Parathyroid adenoma (tissue), 2 donors: ENCODE measurements around the gene SLC35E2B.

ENCODE experiments used
- H2AFZ ChIP-seq: fragments of 300-600 bp; sonication (generic); one replicate; pipeline ENCODE4 v1.7.0; 2017; ENCODE audit warnings: antibody characterized with exemption, mild to moderate bottlenecking
- H3K27ac ChIP-seq: fragments of 300-600 bp; sonication (generic); one replicate; pipeline ENCODE4 v1.7.0; 2017
- H3K27me3 ChIP-seq: fragments of 300-600 bp; sonication (generic); one replicate; pipeline ENCODE4 v1.7.0; 2017; ENCODE audit warnings: low read length; ENCODE audit not compliant: control insufficient read depth, insufficient read depth
- H3K36me3 ChIP-seq: fragments of 300-600 bp; sonication (generic); one replicate; pipeline ENCODE4 v1.7.0; 2017; ENCODE audit warnings: low read length; ENCODE audit not compliant: control insufficient read depth, insufficient read depth
- H3K4me1 ChIP-seq: fragments of 300-600 bp; sonication (generic); one replicate; pipeline ENCODE4 v1.7.0; 2017; ENCODE audit warnings: control low read depth
- H3K4me2 ChIP-seq: fragments of 300-600 bp; sonication (generic); one replicate; pipeline ENCODE4 v1.7.0; 2017; ENCODE audit warnings: low read length
- H3K4me3 ChIP-seq: fragments of 300-600 bp; sonication (generic); one replicate; pipeline ENCODE4 v1.7.0; 2017; ENCODE audit warnings: low read depth, low read length
- H3K79me2 ChIP-seq: fragments of 300-600 bp; sonication (generic); one replicate; pipeline ENCODE4 v1.7.0; 2017; ENCODE audit warnings: control low read depth
- H3K9ac ChIP-seq: fragments of 300-600 bp; sonication (generic); one replicate; pipeline ENCODE4 v1.7.0; 2017; ENCODE audit warnings: mild to moderate bottlenecking
- H3K9me3 ChIP-seq: fragments of 300-600 bp; sonication (generic); one replicate; pipeline ENCODE4 v1.7.0; 2017; ENCODE audit warnings: low read length; ENCODE audit not compliant: control insufficient read depth
- CTCF ChIP-seq: fragments of 300-600 bp; sonication (generic); IDR thresholded peaks from one replicate; pipeline ENCODE4 v1.7.0; 2017; ENCODE audit warnings: antibody characterized with exemption, mild to moderate bottlenecking
- donor health status: primary hyperparathyroidism.

The SLC35E2B gene

GRCh38 chr1:1616045-1616790, 76.4 kb downstream of the SLC35E2B start:
- Histone ChIP-seq H3K4me2 (peak overlapping the region; percentile 89), H3K4me1 (no peaks in the 10 kb centered on the region), H3K36me3 (no peaks in the 10 kb centered on the region), H3K27ac (peak overlapping the region; percentile 99), H3K79me2 (peaks cover 2% of the 10 kb centered on the region), H3K4me3 (peak overlapping the region; percentile 100), H3K9ac (no peak overlapping the region), H3K27me3 (no peaks in the 10 kb centered on the region), H2AFZ (peak overlapping the region; percentile 58), H3K9me3 (no peaks in the 10 kb centered on the region)
- TF ChIP-seq CTCF, result no peak

DNA sequence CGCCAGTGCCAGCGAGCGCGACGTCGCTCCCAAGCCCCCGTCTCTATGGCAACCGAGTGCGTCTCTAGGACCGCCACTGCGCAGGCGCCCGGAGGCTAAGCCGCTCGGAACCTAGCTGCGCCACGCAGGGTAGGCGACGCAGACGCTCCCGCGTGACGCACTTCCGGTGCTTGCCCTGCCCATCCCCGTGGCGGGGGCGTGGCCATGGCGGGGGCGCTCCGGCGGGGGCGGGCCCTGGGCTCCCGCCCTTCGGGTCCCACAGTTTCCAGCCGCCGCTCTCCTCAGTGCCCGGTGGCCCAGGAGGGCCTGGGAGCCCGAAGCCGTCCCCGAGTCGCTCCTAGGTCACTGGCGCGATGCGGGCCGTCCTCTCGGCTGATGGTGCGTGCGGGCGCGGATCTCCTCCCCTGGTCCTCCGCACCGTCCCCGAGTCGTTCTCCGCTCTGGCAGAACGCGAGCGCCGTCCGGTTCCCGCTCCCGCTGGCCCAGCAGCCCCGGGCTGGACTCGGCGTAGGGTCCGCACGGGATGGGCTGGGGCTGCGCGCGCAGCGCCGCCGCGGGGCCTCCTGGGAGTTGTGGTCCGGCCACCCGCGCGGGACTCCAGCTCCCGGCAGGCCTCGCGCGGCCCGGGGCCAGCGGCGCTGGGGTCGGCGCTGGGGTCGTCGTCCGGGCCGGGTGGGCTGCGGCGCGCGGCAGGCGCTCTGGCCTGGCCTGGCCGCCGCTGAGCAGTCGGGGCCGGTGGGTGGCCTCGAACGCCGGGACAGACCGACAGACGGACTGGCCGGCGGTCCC, 77.1 kb downstream of the SLC35E2B start, which contains the start of gene MIB2:
Gene MIB2 (plus strand): TSS at position 245 of the 789 bp plus-strand sequence. CDS start 7,953 bp downstream, outside the sequence.
- Histone ChIP-seq H3K27ac (peak within 1 kb of the TSS; percentile 99), H3K9ac (peak within 1 kb of the TSS; percentile 93), H3K9me3 (no peaks in the 10 kb centered on the region), H3K4me3 (peak within 1 kb of the TSS; percentile 100), H3K27me3 (no peaks in the 10 kb centered on the region), H3K4me1 (no peaks in the 10 kb centered on the region), H2AFZ (peak within 1 kb of the TSS; percentile 91), H3K4me2 (peak within 1 kb of the TSS; percentile 90), H3K79me2 (peaks cover 2% of the 10 kb centered on the region), H3K36me3 (no peaks in the 10 kb centered on the region)
- TF ChIP-seq CTCF, result no peak

DNA sequence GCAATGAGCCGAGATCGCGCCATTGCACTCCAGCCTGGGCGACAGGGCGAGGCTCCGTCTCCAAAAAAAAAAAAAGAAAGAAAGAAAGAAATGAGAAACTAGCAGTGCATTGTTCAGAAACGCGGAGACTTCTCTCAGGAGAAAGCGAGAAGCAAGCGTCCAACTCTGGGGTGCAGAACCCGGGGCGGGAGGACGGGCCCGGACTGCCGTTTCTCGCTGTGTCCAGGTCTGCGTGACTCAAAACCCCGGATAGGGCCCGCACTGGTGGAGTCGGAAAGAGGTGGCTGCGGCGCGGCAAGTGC, 77.7 kb downstream of the SLC35E2B start:
- Histone ChIP-seq H2AFZ (peak overlapping the region; percentile 77), H3K27me3 (no peaks in the 10 kb centered on the region), H3K27ac (peak overlapping the region; percentile 99), H3K4me3 (peak overlapping the region; percentile 100), H3K36me3 (no peaks in the 10 kb centered on the region), H3K4me1 (no peaks in the 10 kb centered on the region), H3K4me2 (peak overlapping the region; percentile 90), H3K79me2 (peaks cover 2% of the 10 kb centered on the region), H3K9me3 (no peaks in the 10 kb centered on the region), H3K9ac (no peak overlapping the region)
- no peak for TF ChIP-seq CTCF

DNA sequence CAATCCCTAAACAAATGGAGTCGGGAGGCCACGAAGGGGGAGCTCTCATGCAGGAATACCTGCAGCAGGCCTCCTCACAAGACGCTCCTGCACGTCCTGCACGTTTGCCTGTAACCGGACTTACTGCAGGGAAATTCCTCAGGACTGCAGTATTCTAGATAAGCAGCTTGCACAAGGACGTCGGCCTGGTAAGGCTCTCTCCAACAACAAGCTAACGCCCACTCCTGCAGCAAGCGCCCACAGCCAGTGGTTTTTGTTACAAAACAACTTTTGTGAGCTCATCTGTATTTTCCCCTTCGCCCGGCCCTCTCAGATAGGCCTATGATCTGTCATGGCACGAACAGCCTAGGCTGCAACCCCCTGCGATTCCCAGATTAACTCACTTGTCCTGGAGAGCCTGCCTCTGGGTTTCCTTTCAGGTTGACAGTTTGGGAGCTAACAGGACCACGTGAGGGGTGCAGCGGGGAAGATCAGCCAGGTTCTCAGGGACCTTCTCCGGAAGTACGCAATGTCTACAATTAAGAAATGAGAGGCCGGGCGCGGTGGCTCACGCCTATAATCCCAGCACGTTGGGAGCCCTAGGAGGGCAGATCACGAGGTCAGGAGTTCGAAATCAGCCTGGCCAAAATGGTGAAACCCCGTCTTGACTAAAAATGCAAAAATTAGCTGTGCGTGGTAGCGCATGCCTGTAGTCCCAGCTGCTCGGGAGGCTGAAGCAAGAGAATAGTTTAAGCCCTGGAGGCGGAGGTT, 78.2 kb downstream of the SLC35E2B start:
- Histone ChIP-seq H3K27ac (peak overlapping the region; percentile 99), H3K9me3 (no peaks in the 10 kb centered on the region), H3K4me2 (peak overlapping the region; percentile 90), H3K9ac (no peak overlapping the region), H3K27me3 (no peaks in the 10 kb centered on the region), H2AFZ (peak overlapping the region; percentile 77), H3K4me1 (no peaks in the 10 kb centered on the region), H3K36me3 (no peaks in the 10 kb centered on the region), H3K4me3 (peak overlapping the region; percentile 100), H3K79me2 (peaks cover 2% of the 10 kb centered on the region)
- no peak for TF ChIP-seq CTCF
